T-helper 1 cell (primary cell): ENCODE measurements around the gene PSMB8.
A peak's percentile ranks its signal among the peaks of the same experiment; 100 is the strongest.
"Not testable (repeated sequence)": the region's sequence is repeated elsewhere in the genome, so short reads cannot be mapped to it uniquely, and the experiment has no call there.

ENCODE experiments used
- DNase-seq, 5 donors: peaks; one replicate each; pipeline ENCODE4 v3.0.0-alpha.2; 2012 to 2020
- total RNA-seq, 4 donors: gene quantifications; one replicate each; lab custom pipeline; 2026; lab: John Stamatoyannopoulos, UW

The PSMB8 gene
- 109 to 150 (median 134) reads per million in 4 donors for total RNA-seq

- DNase-seq: peak; percentile 89 to 99 (median 96)
Observed at GRCh38 chr6:32843979-32844838, at the start of gene PSMB8. Gene PSMB8, minus strand, starts transcription at chr6:32844047. Its CDS starts 51 bp downstream, at chr6:32843996.

GRCh38 chr6:32890831-32891230 is 47.0 kb upstream of the PSMB8 start:
- no peak for DNase-seq

DNA sequence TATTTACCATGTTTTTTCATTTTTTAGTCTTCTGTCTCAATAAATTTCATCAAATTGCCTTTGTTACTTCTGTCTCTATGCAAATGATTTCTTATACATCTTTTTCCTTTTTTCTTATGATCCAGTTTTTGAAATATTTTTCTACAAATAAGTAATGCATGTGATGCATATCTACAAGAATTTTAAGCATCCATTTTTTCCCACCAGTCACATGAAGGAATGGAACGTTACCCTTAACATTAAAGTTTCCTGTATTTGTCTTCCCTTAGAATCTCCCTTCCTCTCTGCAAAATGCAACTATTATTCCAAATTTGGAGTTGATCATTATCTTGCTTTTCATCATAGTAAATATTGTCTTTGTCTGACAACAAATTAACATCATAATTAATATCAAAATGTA is 45.7 kb upstream of the PSMB8 start:
- no peak for DNase-seq

GRCh38 chr6:32888576-32888975 is 44.7 kb upstream of the PSMB8 start:
- no peak for DNase-seq

DNA sequence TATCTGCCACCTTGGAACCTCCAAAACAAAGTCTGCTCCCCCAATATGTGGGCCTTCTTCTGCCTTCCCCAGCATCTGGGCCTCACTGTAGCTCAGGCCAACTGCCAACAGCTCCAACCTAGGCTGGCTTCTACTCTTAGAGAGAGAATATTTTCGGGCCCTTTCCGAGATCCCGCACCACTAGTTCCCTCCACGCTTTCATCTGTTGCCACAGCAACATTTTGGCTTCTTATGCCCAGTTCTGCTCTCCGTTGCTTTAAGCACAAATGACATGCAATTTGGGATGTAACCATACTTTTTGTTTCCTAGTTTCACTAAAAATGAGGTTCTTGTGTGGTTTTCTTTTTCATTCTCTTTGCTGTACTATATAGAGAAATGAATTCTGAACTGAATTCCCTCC is 43.8 kb upstream of the PSMB8 start:
- DNase-seq: no peak

GRCh38 chr6:32886681-32887383 is 43.0 kb upstream of the PSMB8 start:
- no peak for DNase-seq

GRCh38 chr6:32885698-32886286 is 41.9 kb upstream of the PSMB8 start:
- DNase-seq: peak in 1 of 5 donors; percentile 74

DNA sequence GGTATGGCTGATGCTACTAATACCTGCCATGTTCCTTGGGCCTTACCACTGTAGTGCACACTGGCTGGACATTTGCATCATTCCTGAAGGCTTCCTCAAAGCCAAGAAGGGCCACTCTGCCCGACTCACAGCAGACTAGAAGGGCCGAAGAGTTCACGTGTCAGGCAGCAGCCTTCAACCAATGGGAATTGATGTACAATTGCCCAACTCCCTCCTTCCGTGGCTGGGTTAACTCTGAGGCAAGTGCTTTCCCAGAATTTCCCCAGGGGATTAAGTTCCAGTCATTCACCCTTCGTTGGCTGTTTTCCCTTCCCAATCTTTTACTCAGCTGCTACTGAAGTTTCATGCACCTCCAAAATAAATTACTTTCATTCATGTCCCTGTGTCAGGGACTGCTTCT is 39.9 kb upstream of the PSMB8 start:
- no peak for DNase-seq

- DNase-seq: no peak
Observed at GRCh38 chr6:32882879-32883250, 39.0 kb upstream of the PSMB8 start.

DNA sequence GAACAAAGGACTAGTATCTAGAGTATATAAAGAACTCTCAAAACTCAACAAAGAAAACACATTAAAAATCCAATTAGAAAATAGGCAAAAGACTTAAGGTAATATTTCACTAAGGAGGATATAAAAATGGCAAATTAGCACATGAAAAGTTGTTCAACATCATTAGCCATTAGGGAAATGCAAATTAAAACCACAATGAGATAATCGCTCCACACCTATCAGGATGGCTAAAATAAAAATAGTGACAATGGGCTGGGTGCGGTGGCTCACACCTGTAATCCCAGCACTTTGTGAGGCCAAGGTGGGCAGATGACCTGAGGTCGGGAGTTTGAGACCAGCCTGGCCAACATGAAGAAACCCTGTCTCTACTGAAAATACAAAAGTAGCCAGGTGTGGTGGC is 37.1 kb upstream of the PSMB8 start:
- not testable (repeated sequence) for DNase-seq

- DNase-seq: no peak
Observed at GRCh38 chr6:32879691-32880090, 35.8 kb upstream of the PSMB8 start.

GRCh38 chr6:32876603-32877002 is 32.8 kb upstream of the PSMB8 start:
- no peak for DNase-seq

GRCh38 chr6:32873947-32874346 is 30.1 kb upstream of the PSMB8 start:
- DNase-seq: not testable (repeated sequence)

- DNase-seq: peak; percentile 60 to 89 (median 80)
Observed at GRCh38 chr6:32868257-32868788, 24.5 kb upstream of the PSMB8 start.

- no peak for DNase-seq
Observed at GRCh38 chr6:32867554-32868256, 23.9 kb upstream of the PSMB8 start.

- no peak for DNase-seq
Observed at GRCh38 chr6:32867022-32867477, 23.2 kb upstream of the PSMB8 start.

DNA sequence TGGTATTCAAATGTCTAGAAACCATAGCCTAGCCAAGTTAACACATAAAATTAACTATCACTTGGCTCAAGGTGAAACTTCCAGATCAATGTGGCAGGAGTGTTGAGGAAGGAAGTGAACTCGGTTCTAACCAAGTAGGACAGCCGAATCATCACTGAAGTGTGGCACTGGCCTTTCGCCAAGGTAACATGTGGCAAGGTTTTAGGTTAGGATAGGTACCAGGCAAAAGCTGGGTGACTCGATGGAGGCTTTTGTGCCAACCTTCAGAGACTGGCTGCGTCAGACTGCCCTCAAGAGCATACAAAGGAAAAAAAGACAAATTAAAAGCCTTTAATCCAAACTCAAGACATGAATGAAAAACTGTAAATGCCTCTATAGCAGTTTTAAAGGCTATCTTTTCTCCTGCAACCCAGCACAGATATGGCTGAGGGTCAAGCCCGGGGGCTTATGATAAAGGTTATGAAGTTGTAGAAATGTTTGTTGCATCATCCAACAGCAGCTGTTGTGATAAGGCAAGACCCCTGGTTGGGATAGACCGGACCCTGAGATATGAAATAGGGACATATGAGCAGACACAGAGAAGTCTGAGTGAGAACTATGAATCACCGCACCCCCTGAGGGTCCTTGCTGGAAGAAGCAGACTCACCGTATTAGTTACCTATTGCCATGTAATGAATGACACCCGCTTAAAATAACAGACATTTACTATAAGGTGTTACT is 22.0 kb upstream of the PSMB8 start:
- no peak for DNase-seq

DNA sequence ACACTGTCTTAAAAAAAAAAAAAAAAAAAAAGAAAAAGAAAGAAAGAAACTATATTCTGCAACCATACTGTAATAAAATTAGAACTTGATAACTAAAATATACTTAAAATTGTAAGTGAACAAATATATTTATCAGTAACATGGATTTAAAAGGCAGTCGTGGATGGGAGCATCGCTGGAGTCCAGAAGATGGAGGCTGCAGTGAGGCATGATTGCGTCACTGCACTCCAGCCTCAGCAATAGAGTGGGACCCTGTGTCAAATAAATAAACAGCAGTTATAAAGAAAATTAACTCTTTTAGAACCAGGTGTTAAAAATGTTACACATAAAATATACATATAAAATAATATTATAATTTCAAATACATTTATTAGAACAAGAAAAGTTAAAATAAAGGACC is 18.9 kb upstream of the PSMB8 start:
- no peak for DNase-seq

- DNase-seq: no peak
Observed at GRCh38 chr6:32860674-32861073, 16.8 kb upstream of the PSMB8 start.

DNA sequence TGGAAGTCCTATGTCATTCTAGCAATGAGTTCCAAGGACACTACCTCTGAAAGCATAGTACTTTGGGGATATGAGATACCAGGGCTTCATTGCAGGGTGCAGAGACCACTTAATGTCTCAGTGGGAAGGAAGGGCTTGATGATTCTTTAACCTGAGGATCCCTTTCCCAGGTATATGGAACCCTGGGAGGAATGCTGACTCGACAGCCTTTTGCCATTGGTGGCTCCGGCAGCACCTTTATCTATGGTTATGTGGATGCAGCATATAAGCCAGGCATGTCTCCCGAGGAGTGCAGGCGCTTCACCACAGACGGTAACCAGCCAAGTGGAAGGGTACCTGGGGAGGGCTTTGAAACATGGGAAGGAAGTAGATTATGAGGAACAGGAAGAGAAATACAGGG is 14.3 kb upstream of the PSMB8 start:
- no peak for DNase-seq

GRCh38 chr6:32857156-32857891 is 13.5 kb upstream of the PSMB8 start:
- no peak for DNase-seq
